Midbrain (tissue), 1 donor: ENCODE results near the gene PNPT1.
A peak's percentile ranks its signal among the peaks of the same experiment; 100 is the strongest.

Experiments used
- DNase-seq: peaks from one replicate; lab custom pipeline; 2025; lab: John Stamatoyannopoulos, UW

PNPT1 gene

DNA sequence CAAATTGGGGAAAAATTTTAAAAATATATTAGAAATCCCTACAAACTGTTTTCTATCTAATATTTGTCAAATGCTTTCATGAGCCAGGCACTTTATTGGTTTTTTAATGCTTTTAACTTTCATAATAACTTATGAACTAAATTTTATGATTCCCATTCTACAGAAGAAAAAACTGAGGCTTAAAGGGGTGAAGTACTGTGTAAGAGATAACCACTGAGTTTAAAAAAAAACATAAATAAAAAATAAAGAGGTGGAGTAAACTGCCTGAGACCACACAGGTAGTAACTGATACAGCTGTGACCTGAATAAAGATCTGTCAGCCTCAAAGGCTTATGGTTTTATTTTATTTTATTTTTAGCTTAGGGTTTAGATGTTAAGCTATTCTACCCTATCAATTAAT lies 24.7 kb downstream of the PNPT1 start:
- no peak for DNase-seq

- no peak for DNase-seq
Measured at GRCh38 chr2:55653255-55653654, 40.4 kb downstream of the PNPT1 start.

GRCh38 chr2:55649211-55649610 lies 44.4 kb downstream of the PNPT1 start:
- no peak for DNase-seq

DNA sequence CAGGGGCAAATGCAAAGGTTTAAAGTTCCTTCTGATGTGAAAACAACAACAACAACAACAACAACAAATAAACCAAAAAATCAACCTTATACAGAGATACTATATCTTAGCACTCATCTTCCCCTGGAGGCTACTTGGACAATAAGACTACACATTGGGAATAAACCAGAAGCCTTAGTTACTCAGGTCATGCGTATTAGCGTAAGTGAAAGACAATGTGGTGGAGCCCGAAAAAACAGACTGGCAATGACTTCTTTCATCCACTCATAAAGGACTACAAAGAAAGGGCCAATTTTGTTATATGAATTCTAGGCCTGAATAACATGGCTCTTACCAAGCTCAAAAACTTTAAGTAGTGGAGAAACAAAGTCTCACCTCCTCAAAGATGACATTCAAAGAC lies 56.8 kb downstream of the PNPT1 start:
- DNase-seq = no peak

- DNase-seq = no peak
Measured at GRCh38 chr2:55628931-55629330, 64.7 kb downstream of the PNPT1 start.

GRCh38 chr2:55627915-55628314 lies 65.7 kb downstream of the PNPT1 start:
- DNase-seq = no peak

- no peak for DNase-seq
Measured at GRCh38 chr2:55621802-55622201, 71.8 kb downstream of the PNPT1 start.

DNA sequence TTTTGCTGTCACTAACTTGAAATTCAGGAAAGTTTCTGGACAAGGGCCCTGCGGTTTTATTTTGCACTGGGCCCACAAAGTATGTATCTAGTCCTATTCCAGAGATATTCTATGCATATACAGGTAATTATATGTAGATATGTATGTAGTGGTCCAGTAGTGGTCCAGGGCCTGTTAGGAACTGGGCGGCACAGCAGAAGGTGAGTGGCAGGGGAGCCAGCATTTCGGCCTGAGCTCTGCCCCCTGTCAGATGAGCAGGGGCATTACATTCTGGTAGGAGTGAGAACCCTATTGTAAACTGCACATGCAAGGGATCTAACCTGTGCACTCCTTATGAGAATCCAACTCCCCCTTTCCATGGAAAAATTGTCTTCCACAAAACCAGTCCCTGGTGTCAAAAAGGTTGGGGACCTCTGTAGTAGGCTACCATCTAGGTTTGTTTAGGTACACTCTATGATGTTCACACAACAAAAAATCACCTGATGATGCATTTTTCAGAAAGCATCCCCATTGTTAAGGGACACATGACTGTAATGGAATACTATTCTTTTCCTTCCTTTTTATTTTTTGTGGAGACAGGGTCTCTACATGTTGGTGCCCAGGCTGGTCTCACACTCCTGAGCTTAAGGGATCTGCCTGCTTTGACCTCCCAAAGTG lies 73.4 kb downstream of the PNPT1 start:
- DNase-seq = no peak

- DNase-seq = peak; percentile 68
Measured at GRCh38 chr2:55618275-55619055, 75.2 kb downstream of the PNPT1 start.

DNA sequence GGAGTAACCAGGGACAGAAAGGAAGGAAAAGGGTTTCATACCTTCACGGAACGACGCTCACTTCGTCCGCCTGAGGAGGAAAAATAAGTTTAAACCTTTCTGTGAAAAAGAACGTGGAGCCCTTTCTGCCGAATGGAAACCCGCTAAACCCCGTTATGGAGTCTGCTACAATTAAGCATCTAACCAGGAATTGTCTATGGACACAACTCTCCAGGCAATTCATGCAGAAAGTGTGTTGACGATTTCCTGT lies 75.7 kb downstream of the PNPT1 start:
- no peak for DNase-seq

DNA sequence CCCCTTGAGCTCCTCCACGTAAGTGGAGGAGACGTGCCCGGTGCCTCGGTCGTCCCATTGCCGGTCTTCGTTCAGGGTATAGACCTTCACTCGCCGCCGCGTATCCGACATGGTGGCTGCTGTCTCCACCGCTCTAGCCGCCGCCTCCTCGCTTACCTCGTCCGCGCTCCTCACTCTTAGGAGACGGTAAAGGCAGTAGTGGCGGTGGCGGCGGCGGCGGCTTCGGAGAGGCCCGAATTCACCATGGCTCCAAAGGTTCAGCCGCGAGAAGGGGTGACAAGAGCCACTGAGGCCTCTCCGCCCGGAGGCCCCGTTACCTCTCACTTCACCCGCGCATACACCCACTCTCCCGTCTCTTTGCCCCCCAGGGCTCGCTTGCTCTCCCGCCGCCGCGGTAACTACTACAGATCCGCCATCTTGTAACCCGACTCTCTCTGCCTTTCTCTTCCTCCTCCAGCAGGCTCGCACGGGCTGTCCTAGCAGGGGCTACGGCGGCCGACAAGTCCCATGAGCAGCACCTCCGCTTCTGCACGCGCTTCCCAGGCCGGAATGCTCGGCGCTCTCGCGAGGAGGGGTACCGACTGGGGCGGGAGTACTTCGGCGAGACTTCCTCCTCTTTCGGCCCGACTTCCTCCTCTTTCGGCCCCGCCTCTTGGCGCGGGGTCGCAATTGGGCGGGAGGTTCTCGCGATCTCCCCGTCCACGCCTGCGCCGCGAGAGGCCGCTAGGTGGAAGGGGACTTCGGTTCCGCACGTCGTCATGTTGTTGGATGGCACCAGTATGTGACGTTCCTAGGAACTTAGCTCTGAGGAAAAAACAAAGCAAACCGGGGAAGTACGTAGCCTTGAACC lies 76.2 kb downstream of the PNPT1 start, which contains the start of gene PPP4R3B:
TSS of gene PPP4R3B (minus strand) at position 448 of the 850 bp plus-strand sequence. CDS start at position 111, 337 bp downstream.
- DNase-seq = peak; percentile 99

GRCh38 chr2:55616551-55617174 lies 77.0 kb downstream of the PNPT1 start:
- DNase-seq = no peak

- no peak for DNase-seq
Measured at GRCh38 chr2:55611997-55612396, 81.6 kb downstream of the PNPT1 start.

DNA sequence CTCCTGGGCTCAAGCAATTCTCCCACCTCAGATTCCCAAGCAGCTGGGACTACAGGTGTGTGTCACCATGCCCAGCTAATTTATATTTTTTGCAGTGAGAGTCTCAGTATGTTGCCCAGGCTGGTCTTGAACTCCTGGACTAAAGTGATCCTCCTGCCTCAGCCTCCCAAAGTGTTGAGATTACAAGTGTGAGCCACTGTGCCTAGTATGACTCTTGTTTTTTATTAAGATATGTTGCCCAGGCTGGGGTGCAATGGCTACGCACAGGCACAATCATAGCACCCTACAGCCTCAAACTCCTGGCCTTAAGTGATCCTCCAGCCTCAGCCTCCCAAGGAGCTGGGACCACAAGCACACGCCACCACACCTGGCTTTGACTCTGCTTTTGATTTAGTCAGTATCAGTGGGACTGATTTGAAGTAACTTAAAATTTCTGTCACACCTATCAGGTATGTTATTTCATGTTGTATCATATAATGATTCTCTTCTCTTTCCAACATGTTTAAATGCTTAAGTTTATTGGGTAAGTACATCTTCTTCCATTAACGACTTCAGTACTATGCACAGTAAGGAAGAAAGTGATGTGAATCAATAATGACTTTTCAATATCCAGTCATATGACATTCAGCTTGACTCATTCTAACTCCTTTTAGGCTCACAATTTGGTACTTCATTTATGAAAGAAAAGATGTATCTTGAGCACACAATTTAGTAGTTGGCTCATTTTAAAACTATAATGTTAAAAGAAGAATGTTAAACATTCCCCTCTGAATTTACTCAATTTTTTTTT lies 82.5 kb downstream of the PNPT1 start:
- no peak for DNase-seq

DNA sequence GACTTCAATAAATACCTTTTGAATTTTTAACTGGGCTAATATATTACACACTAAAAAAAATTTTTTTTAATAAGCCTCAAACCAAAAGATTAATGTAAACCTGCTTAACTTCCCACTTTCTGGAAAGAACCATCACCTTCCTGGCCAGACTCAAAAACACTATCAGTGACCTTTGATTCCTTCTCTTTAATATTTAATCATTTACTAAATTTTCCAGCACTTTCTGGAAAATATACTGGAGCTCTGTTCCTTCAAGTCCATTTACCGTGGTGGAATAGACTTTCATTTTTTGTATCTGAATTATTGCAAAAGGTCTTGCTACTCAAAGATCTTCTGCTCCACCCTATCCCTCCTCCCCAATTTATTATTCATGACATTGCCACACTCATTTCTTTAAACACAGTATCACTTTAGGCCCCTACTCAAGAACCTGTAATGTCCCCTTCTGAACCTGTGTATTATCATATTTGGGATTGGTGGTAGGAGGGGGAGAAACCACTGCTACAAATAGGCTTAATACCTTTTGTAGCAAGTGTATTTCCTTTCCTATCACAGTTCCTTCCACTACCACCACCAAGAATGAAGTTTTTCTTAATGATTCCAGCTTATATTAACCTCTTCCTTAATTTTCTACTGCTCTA lies 83.6 kb downstream of the PNPT1 start:
- no peak for DNase-seq

- no peak for DNase-seq
Measured at GRCh38 chr2:55609193-55609794, 84.3 kb downstream of the PNPT1 start.

GRCh38 chr2:55607717-55608116 lies 85.9 kb downstream of the PNPT1 start:
- DNase-seq = no peak

- DNase-seq = no peak
Measured at GRCh38 chr2:55604027-55604565, 89.5 kb downstream of the PNPT1 start.

DNA sequence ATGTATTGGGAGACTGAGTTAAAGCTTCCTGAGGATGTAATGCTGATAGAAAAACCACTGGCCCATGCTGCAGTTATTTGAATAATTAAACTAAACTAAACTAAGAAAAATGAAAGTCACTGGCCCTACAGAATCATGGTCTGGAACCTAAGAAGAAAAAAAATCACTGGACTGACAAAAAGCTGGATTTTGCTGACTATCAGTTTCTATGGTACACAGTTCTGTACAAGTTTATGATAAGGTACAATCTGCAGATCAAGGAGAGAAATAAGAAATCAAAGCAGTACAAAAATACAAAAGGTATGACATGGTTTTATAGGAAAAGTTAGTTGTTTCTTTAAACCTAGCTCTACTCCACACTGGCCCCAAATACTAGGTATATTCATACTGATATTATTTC lies 91.8 kb downstream of the PNPT1 start:
- DNase-seq = no peak

GRCh38 chr2:55598056-55598795 lies 95.4 kb downstream of the PNPT1 start:
- no peak for DNase-seq
